ENCODE data around the gene PITRM1. TPM values are rescaled to one million over a fixed set of nuclear protein-coding genes. Genes with fewer than 3 reads are reported as not detected.

The PITRM1 gene
- total RNA-seq, 2 donors from 2014 or later = 45.3 to 50.2 TPM

GRCh38 chr10:3090914-3091787 lies 81.4 kb downstream of the PITRM1 start:
- no peak overlapping the region for H3K4me3 Mint-ChIP-seq
- peak overlapping the region; percentile 81 for H3K27ac Mint-ChIP-seq
- no peaks in the 10 kb centered on the region for H3K9me3 Mint-ChIP-seq
- H3K27me3 Mint-ChIP-seq (ENCODE audit: insufficient read depth) = no peaks in the 10 kb centered on the region
- peaks cover 55% of the 10 kb centered on the region for H3K4me1 Mint-ChIP-seq
- peaks cover 18% of the 10 kb centered on the region for H3K36me3 Mint-ChIP-seq (ENCODE audit: low read depth)
- peak; percentile 79 for DNase-seq
- Histone ChIP-seq H3K36me3 (ENCODE audit: control insufficient read depth, insufficient read depth, low read length) (no peaks in the 10 kb centered on the region), H3K9ac (ENCODE audit: extremely low read depth, low read length, poor library complexity, severe bottlenecking) (no peak overlapping the region), H3K4me3 (ENCODE audit: low read length) (no peak overlapping the region), H3K9me3 (ENCODE audit: control insufficient read depth, low read length) (no peaks in the 10 kb centered on the region), H3K27me3 (ENCODE audit: control insufficient read depth, insufficient read depth, low read length, poor library complexity, severe bottlenecking) (no peaks in the 10 kb centered on the region), H3K27ac (ENCODE audit: low read depth, low read length) (no peak overlapping the region), H3K4me1 (ENCODE audit: control insufficient read depth, insufficient read depth, low read length) (peaks cover 22% of the 10 kb centered on the region)
- WGBS, 2 experiments (ENCODE audit: insufficient coverage in 1 of 2, insufficient read length in 1 of 2) = 75 to 83% methylated on average over 12 to 17 of the region's 17 CpGs
- TF ChIP-seq CTCF (conservative IDR thresholded peaks at IDR 0.05) = no peak

- Mint-ChIP-seq H3K27me3 (ENCODE audit: insufficient read depth) (no peaks in the 10 kb centered on the region), H3K9me3 (no peaks in the 10 kb centered on the region), H3K4me3 (no peak overlapping the region), H3K27ac (peak overlapping the region; percentile 81), H3K4me1 (peaks cover 49% of the 10 kb centered on the region), H3K36me3 (ENCODE audit: low read depth) (peaks cover 18% of the 10 kb centered on the region)
- Histone ChIP-seq H3K27me3 (ENCODE audit: control insufficient read depth, insufficient read depth, low read length, poor library complexity, severe bottlenecking) (no peaks in the 10 kb centered on the region), H3K4me1 (ENCODE audit: control insufficient read depth, insufficient read depth, low read length) (peaks cover 15% of the 10 kb centered on the region), H3K9ac (ENCODE audit: extremely low read depth, low read length, poor library complexity, severe bottlenecking) (no peak overlapping the region), H3K9me3 (ENCODE audit: control insufficient read depth, low read length) (no peaks in the 10 kb centered on the region), H3K4me3 (ENCODE audit: low read length) (no peak overlapping the region), H3K36me3 (ENCODE audit: control insufficient read depth, insufficient read depth, low read length) (no peaks in the 10 kb centered on the region), H3K27ac (ENCODE audit: low read depth, low read length) (no peak overlapping the region)
- no peak for DNase-seq
- TF ChIP-seq CTCF (conservative IDR thresholded peaks at IDR 0.05) = no peak
- WGBS, 2 experiments (ENCODE audit: insufficient coverage in 1 of 2, insufficient read length in 1 of 2) = 87 to 98% methylated on average over 6 to 12 of the region's 12 CpGs
These were observed 82.2 kb downstream of the PITRM1 start for GRCh38 chr10:3090388-3090787.

Other genes with a start within 250 kb of the PITRM1 start
- gene PFKP, start 105.2 kb downstream of the PITRM1 start, total RNA-seq = 10 to 100 TPM; 58.0 to 82.3 TPM